GM21737 (cell line): ENCODE measurements around the gene SLC2A13.
"Not testable (repeated sequence)": the region's sequence is repeated elsewhere in the genome, so short reads cannot be mapped to it uniquely, and the experiment has no call there.

ENCODE experiments used
- ATAC-seq: cut with Tn5 transposase; IDR thresholded peaks from one replicate; pipeline ENCODE4 v1.9.1; 2021; ENCODE audit warnings: mild to moderate bottlenecking, moderate library complexity; ENCODE audit not compliant: unreplicated experiment

Gene SLC2A13

DNA sequence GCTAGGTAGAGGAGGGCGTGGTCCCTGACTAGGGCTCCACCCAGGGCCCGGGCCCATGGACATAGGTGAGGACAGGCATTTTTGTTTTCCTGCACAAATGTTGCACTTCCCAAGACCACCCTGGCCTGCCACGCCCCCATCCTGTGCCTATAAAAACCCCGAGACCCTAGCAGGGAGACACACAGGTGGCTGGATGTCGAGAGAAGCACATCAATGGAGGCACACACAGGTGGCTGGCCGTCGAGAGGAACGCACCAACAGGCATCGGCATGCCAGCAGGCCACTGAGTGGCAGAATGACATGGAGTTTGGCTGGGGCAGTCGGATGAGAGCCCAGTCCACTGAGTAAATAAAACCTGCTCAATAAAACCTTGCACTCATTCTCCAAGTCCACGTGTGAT, 328.4 kb downstream of the SLC2A13 start:
- ATAC-seq = no peak

DNA sequence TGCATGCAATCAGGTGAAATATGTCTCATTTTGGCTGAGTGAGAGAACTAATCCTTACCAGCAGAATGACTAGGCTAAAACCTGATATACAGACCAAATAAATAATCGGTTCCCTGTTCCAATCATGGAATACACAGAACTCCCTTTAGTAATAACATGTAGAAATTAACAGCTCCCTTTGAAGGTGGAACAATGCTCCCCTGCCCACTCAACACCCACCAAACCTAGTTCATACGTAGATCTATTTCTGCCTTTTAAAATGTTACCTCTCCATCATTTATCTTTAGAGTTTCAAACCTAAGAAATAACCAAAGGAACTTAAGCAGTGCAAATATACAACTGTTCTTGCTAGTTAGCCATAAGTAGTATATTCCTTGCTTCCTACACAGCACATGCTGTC, 332.6 kb downstream of the SLC2A13 start:
- ATAC-seq = no peak

DNA sequence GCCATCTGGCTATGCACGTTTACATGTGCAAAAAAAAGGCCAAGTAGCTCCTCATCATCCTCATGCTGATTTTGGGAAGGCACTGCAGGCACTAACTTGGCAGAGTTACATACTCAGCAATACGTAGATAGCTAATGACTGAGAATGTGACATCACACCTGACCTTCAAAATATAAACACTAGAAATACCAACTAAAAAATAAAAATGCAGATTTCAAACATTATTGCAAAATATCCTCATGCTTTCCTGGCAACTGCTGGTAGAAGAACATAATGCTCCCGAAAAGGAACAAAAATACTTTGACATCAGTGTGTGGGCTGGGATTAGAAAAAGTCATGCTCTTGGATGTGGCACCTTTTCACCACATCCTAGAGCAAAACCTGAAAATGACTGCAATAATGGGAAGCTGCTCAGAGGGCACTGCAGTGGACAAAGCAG, 333.0 kb downstream of the SLC2A13 start:
- ATAC-seq = no peak

DNA sequence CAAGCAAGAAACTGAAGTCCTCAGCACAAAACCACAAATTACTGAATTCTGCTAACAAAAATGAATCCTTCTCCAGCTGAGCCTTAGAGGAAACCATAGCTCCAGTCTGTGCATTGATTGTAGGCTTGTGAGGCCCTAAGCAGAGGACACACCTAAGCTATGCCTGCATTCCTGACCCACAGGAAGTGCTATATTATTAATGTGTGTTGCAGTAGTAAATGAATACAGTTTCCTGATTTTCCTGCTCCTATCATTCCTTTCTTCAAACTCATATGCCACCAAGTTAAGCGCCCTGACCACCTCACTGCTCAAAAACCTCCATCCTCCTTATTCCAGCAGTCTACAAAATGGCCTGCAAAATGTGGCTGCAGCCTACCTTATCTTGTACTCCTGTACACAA, 334.4 kb downstream of the SLC2A13 start:
- no peak for ATAC-seq

DNA sequence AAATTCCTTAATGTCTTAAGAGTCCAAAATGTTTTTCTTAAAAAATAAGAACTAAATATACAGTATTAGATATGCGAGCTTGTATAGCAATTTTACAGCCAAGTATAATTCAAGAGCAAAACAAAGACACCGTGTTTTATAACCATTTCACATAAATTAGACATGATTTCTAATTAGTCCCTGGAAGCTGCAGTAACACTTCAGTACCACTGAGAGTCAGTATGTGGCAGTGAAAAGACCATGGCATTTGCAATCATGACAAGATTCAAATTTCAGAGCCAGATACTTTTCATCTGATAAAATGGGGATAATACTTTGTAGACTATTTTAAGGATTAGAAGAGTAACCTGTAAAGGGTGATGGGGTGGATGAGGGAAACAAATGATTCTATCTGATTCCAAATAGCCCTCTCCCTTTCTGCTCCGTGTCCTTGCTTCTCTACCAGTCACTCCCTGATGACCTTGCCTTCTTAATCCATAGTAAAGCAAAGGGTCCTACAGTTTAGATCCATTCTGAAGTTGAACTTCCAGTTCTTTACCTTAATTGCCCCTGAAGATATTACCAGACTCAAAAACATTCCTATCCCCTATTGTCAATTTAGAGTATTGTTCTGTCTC, 340.8 kb downstream of the SLC2A13 start:
- ATAC-seq = no peak

DNA sequence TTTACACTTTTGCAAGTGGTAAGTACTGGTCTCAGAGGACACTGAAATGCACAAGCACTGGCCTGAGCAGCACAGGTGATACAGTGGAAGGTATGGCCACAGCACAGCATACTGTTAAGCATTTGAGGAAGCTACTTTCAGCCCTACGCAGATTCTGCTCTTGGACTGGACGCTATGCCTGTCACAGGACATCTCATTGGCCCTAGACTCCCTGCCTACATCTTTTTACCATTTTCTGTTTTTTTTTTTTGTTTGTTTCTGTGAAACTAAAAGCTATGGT, 342.1 kb downstream of the SLC2A13 start:
- no peak for ATAC-seq

DNA sequence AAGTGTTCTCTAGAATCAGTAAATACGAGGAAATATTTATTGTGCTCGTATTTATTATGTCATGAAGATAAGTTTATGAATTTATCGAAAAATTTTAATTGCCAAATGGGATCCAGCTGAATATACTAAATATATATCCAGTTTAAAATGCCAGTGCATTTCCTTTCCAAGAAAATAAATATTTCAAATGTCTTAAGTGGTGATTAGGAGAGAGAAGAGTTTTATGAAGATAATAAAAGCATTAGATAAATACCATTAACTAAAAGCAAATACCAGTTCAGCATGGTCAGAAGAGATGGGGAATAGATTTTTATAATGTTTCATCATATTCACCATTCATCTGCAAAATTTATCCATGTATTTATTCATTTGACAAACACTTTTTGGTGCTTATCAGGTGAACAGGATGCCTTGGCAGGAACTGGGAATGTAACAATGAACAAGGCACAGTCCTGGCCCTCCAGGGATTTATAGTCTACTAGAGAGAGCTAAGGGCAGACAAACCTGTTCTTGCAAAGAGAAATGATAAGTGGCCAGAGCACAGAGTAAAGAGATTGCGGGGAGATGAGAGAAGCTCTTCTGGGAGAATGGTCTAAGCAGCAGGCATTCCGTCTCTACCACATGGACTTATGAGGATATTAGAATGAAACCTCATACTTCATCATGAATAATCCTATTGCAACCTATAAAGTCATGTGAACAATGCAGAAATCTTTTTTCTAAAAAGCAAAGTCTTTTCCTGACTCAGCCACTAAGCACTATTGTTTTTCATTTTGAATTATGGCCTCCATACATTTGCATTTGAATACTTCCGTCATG, 342.6 kb downstream of the SLC2A13 start:
- no peak for ATAC-seq

DNA sequence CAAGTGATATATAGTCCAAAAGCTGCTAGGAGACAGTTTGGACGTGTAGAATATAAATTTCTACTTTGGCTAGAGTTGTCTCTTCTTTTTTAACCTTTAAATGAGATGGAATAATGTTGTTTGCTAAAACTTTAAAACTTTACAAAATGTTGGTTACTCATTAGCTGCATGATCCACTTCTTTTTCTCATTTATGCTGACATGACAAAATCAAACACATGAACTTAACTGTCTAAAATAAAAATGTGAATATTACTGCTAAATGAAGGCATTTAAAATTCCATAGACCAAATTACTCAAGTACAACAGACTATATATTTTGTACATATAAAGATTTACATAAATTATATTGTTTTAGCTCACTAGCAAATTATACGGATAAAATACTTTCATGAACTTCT, 350.4 kb downstream of the SLC2A13 start:
- no peak for ATAC-seq

DNA sequence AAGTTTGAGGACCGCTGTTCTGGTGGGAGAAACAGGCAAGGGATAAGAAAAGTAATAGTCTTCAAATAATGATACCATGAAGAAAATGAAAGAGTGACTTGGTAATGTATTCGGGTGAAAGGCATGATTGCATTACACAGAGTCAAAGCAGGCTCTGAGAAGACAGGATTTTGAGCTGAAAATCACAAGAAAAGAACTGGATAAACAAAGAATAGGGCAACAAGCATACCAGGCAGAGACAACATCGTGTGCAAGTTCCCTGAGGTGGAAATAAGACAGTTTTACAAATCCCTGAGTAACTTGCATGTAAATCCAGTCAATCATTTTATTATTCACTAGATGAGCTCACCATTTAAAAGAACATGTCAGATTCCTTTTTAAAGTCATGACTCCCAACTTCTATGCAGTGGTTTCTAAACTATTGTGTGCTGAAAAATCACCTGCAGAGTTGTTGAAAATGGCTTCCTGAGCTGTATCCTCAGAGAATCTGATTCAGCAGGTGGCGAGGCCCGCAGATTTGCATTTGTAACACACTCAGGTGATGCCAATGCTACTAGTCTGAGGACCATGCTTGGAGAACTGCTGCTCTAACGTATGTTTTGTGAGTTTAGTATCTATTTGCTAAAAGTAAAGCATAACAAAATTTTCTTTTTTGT, 353.3 kb downstream of the SLC2A13 start:
- no peak for ATAC-seq

DNA sequence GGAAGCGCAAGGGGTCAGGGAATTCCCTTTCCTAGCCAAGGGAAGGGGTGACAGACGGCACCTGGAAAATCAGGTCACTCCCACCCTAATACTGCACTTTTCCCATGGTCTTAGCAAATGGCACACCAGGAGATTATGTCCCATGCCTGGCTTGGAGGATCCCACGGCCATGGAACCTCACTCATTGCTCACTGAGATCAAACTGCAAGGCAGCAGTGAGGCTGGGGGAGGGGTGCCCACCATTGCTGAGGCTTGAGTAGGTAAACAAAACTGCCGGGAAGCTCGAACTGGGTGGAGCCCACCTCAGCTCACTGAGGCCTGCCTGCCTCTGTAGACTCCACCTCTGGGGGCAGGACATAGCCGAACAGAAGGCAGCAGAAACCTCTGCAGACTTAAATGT, 359.7 kb downstream of the SLC2A13 start:
- ATAC-seq = not testable (repeated sequence)

DNA sequence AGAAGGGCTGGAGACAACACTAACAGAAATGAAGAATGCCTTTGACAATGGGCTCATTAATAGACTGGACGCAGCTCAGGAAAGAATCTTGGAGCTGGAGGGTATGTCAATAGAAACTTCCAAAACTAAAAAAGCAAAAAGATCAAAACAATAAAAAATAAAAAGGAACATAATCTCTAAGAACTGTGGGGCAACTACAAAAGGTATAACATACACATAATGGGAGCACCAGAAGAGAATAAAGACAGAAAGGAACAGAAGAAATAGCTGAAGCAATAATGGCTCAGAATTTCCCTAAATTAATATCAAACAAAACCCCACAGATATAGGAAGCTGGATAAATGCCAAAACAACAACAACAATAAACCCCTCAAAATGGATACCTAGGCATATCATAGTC, 362.2 kb downstream of the SLC2A13 start:
- no peak for ATAC-seq

DNA sequence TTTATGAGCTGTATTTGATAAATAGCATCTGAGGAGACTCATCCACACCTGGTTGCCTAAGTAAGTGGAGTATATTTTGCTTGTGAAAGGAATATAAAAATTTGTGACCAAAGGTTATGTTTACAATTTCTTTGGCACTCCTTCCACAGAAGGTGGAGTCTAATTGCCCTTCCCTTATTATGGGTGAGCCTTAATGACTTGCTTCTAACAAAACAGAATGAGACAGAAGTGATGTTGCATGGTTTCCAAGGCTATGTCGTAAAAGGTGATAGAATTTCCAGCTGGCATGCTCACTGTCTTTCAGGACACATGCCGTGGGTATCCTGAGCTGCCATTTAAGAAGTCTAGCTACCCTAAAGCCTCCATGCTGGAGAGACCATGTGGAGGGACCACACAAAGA, 369.5 kb downstream of the SLC2A13 start:
- no peak for ATAC-seq

DNA sequence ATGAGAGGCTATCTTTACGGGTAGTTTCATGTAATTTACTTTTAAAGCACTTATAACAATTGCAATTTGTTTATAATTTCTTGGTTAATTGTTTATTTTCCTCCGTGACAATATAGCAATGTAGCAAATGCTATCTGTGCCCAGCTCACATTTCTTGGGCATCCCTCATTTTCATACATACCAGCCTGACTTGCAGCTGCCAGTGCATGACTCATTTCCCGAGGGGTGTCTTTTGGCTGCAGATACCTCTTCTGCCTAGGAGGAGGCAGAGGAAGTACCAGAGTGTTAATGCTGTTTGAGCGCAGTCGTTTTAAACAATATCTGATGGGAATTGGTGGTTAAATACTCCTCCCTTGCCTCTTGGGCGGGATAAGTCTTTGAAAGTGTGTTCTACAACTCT, 382.1 kb downstream of the SLC2A13 start:
- ATAC-seq = no peak

DNA sequence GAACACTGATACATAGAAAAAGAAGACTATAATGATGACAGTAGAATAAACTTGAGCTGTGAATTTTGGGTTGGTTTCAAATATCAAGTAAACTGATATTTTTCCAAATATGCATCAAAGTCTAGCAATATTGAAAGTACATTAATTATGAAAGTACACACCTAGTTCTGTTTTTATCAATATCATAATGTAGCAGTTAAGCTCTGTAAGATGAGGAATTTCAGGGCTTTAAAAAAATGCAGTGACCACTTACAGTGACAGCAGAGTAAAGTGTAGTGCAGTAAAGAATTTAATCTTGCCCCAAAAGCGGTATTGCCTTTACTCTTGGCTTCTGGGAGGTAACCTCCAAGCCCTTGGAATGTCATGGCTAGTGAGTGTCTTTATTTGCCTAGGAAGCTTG, 383.4 kb downstream of the SLC2A13 start:
- ATAC-seq = no peak

DNA sequence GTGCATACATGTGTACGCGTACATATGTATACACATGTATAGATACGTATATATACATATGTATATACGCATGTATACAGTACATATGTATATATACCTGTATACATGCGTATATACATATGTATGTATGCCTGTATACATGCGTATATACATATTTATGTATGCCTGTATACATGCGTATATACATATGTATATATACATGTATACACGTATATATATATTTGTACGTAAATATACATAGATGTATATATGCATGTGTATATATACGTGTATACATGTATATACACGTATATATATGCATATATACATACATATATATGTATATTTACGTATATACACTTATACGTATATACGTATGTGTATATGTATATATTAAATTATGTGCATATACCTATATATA, 392.3 kb downstream of the SLC2A13 start:
- no peak for ATAC-seq

DNA sequence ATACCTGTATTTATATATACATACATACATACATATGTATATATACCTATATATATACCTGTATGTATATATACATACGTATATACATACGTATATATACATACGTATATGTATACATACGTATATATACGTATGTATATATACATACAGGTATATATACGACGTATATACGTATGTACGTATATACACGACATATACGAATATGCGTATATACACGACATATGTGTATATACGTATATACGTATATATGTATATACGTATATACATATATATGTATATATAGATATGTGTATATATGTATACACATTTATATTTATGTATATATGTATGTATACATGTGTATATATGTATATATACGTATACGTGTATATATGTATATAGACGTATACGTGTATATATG, 393.5 kb downstream of the SLC2A13 start:
- no peak for ATAC-seq
